Activated CD4-positive, alpha-beta memory T cell treated with anti-CD3 and anti-CD28 coated beads for 36 hours (primary cell): Measurements from ENCODE around the gene TSPAN16. TPM values are rescaled to one million over a fixed set of nuclear protein-coding genes. Genes with fewer than 3 reads are reported as not detected.

Experiments used
- CTCF ChIA-PET: fragments of 350-600 bp; sonication (Branson Sonifier 250); formaldehyde crosslinking; loops from one replicate; lab custom pipeline; 2021; ENCODE audit warnings: antibody characterized with exemption, inconsistent platforms; lab: Charles Lee
- POLR2A ChIA-PET: fragments of 350-600 bp; sonication (Branson Sonifier 250); formaldehyde crosslinking; loops from one replicate; lab custom pipeline; 2021; ENCODE audit warnings: antibody characterized with exemption; lab: Charles Lee
- DNase-seq: peaks from one replicate; pipeline ENCODE4 v3.0.0-alpha.2; 2020
- H3K27ac Mint-ChIP-seq: one replicate; pipeline ENCODE4 v1.8.0; 2021; ENCODE audit warnings: mixed read lengths
- H3K27me3 Mint-ChIP-seq: one replicate; pipeline ENCODE4 v1.8.0; 2021; ENCODE audit warnings: mixed read lengths
- H3K36me3 Mint-ChIP-seq: one replicate; pipeline ENCODE4 v1.8.0; 2021; ENCODE audit warnings: mixed read lengths
- H3K4me1 Mint-ChIP-seq: one replicate; pipeline ENCODE4 v1.8.0; 2021; ENCODE audit warnings: low read depth, mixed read lengths
- H3K4me3 Mint-ChIP-seq: one replicate; pipeline ENCODE4 v1.8.0; 2021; ENCODE audit warnings: mild to moderate bottlenecking, mixed read lengths
- H3K9me3 Mint-ChIP-seq: one replicate; pipeline ENCODE4 v1.8.0; 2021; ENCODE audit warnings: mixed read lengths
- intact Hi-C: fragments of 100-400 bp; cut with micrococcal nuclease; formaldehyde crosslinking; loops from one replicate; pipeline ENCODE4 v1.15.1; 2023
- total RNA-seq, 2 experiments: library from RNA; stranded (reverse); gene quantifications; one replicate each; pipeline ENCODE4 v1.2.3, GENCODE V29; 2021

TSPAN16 gene
- total RNA-seq, 2 experiments from 2014 or later = not detected

- CTCF ChIA-PET = no interaction called here
- Mint-ChIP-seq H3K4me3 (peak overlapping the region; percentile 26), H3K27me3 (peaks cover 34% of the 10 kb centered on the region), H3K27ac (no peak overlapping the region), H3K4me1 (no peaks in the 10 kb centered on the region), H3K9me3 (no peaks in the 10 kb centered on the region), H3K36me3 (no peaks in the 10 kb centered on the region)
- DNase-seq = no peak
- POLR2A ChIA-PET = interaction anchor here (0.5 kb wide), 1 partner anchor 141 kb away, joined by 3 read pairs; no protein-coding TSS in a partner anchor
- intact Hi-C loops = loop anchor here (10.0 kb wide), 1 partner anchor 53 kb away; no protein-coding TSS in a partner anchor
Observed at GRCh38 chr19:11261431-11261970, 34.5 kb upstream of the TSPAN16 start.

DNA sequence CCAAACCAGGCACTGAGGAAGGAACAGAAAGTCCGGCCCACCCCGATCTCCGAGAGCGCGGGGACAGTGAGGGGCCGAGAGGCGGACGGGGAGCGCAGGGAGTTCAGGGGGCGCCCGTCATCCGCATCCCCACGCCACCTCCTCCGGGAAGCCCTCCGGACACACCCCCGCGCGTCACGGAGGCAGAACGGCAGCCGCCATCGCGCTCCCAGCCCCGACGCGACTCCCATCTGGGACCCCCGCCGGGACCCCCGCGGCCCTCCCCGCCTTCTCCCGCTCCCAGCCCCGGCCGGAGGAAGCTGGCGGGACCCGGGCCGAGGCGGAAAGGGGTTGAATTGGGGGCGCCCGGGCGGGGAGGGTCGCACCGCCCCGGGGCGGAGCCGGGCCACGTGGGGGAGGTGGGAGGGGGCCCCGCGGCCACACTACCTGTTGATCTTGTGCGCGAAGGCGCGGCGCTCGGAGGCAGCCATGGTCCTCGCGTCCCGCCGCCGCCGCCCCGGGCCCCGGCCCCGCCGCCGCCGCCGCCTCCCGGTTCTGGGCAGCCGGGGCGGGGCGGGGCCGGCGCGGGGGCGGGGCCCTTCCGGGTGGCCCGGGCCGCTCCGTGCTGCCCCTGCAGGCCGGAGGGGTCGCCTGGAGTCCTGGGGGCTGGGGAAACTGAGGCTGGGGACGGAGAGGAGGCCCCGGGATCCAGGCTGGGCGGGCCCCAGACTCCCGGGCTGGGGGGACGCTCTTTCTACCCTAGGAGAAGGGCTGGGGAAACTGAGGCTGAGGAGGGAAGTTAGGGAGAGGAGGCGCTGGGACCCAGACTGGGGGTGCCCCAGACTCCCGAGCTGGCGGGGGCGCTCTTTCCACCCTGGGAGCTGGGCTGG, 33.8 kb upstream of the TSPAN16 start, which contains the start of gene DOCK6:
Gene DOCK6, minus strand, starts transcription at position 554 of the 869 bp plus-strand sequence. Its CDS starts 84 bp downstream, at position 470.
- peak; percentile 32 for DNase-seq

DNA sequence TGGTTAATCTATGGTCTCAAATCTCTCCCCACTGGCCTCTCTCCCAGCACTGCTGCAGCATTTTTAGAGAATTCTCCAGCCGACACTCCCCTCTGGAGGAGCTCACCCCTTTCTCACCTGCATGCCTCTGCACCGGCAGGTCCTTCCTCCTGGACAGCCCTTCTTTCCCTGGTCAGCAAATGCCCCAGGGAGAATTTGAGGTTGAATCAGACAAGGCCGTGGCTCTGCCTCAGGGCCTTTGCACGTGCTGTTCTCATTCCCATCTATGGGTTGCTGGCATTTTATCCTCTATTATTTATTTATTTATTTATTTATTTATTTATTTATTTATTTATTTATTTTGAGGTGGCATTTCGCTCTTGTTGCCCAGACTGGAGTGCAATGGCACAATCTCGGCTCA, 32.2 kb upstream of the TSPAN16 start:
- POLR2A ChIA-PET = no interaction called here
- H3K9me3 Mint-ChIP-seq = no peaks in the 10 kb centered on the region
- no peak overlapping the region for H3K27ac Mint-ChIP-seq
- H3K27me3 Mint-ChIP-seq = peaks cover 51% of the 10 kb centered on the region
- DNase-seq = no peak
- intact Hi-C loops = loop anchor here (10.0 kb wide), 1 partner anchor 51 kb away; no protein-coding TSS in a partner anchor
- H3K4me1 Mint-ChIP-seq = no peaks in the 10 kb centered on the region
- H3K36me3 Mint-ChIP-seq = no peaks in the 10 kb centered on the region
- CTCF ChIA-PET = no interaction called here
- no peak overlapping the region for H3K4me3 Mint-ChIP-seq

More for the DNA sequence above, 33.8 kb upstream of the TSPAN16 start, which contains the start of gene DOCK6:
- peak within 1 kb of the TSS; percentile 67 for H3K4me3 Mint-ChIP-seq
- no peaks in the 10 kb centered on the region for H3K4me1 Mint-ChIP-seq
- H3K27me3 Mint-ChIP-seq = peaks cover 40% of the 10 kb centered on the region
- intact Hi-C loops = loop anchor here (10.0 kb wide), 1 partner anchor 53 kb away; no protein-coding TSS in a partner anchor
- no peak within 1 kb of the TSS for H3K27ac Mint-ChIP-seq
- ChIA-PET CTCF (no interaction called here), POLR2A (interaction anchor here (0.5 to 0.6 kb wide), 2 partner anchors 31 to 140 kb away, joined by 3 read pairs; no protein-coding TSS in a partner anchor)
- no peaks in the 10 kb centered on the region for H3K36me3 Mint-ChIP-seq
- H3K9me3 Mint-ChIP-seq = no peaks in the 10 kb centered on the region

- no peak for DNase-seq
- H3K4me1 Mint-ChIP-seq = no peaks in the 10 kb centered on the region
- POLR2A ChIA-PET = no interaction called here
- no peaks in the 10 kb centered on the region for H3K36me3 Mint-ChIP-seq
- H3K9me3 Mint-ChIP-seq = no peaks in the 10 kb centered on the region
- CTCF ChIA-PET = no interaction called here
- H3K27ac Mint-ChIP-seq = no peak overlapping the region
- no peak overlapping the region for H3K4me3 Mint-ChIP-seq
- peaks cover 56% of the 10 kb centered on the region for H3K27me3 Mint-ChIP-seq
- intact Hi-C loops = loop anchor here (10.0 kb wide), 1 partner anchor 50 kb away; no protein-coding TSS in a partner anchor
Observed at GRCh38 chr19:11264452-11265176, 31.3 kb upstream of the TSPAN16 start.

DNA sequence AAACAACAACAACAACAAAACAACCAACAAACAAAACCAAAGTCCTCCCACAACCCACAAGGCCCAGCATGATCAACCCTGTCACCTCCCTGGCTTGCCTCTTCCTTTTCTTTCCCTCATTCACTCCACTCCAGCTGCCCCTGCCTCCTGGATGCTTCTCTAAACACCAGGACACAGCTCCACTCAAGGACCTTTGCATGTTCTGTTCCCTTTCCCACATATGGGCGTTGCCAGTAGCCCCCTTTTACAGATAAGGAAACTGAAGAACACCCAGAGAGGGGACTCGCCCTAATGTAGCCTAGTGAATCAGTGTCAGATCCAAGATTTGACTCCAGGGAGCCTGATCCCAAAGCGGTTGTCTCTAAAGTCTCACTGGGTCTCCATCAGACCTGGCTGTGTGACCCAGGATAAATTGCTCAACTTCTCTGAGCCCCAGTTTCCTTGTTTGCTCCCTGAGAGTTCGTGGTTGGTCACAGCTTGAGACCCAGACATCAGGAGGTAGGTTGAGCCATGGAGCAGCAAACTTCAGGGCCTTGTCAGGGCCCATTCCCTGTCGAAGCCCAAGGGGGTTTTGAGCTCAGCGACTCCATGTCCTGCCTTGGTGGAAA, 30.7 kb upstream of the TSPAN16 start:
- Mint-ChIP-seq H3K27me3 (peaks cover 56% of the 10 kb centered on the region), H3K9me3 (no peaks in the 10 kb centered on the region), H3K36me3 (no peaks in the 10 kb centered on the region), H3K27ac (no peak overlapping the region), H3K4me3 (no peak overlapping the region), H3K4me1 (no peaks in the 10 kb centered on the region)
- ChIA-PET CTCF (interaction anchor here (3.0 kb wide), 1 partner anchor 22 kb away, joined by 9 read pairs; no protein-coding TSS in a partner anchor), POLR2A (no interaction called here)
- intact Hi-C loops = loop anchor here (10.0 kb wide), 1 partner anchor 50 kb away; no protein-coding TSS in a partner anchor
- DNase-seq = no peak

GRCh38 chr19:11265785-11266236, 30.1 kb upstream of the TSPAN16 start:
- H3K27me3 Mint-ChIP-seq = peaks cover 55% of the 10 kb centered on the region
- intact Hi-C loops = loop anchor here (10.0 kb wide), 1 partner anchor 49 kb away; no protein-coding TSS in a partner anchor
- CTCF ChIA-PET = interaction anchor here (3.0 kb wide), 1 partner anchor 22 kb away, joined by 9 read pairs; no protein-coding TSS in a partner anchor
- POLR2A ChIA-PET = no interaction called here
- no peaks in the 10 kb centered on the region for H3K4me1 Mint-ChIP-seq
- H3K27ac Mint-ChIP-seq = no peak overlapping the region
- H3K36me3 Mint-ChIP-seq = no peaks in the 10 kb centered on the region
- DNase-seq = no peak
- H3K4me3 Mint-ChIP-seq = no peak overlapping the region
- no peaks in the 10 kb centered on the region for H3K9me3 Mint-ChIP-seq

DNA sequence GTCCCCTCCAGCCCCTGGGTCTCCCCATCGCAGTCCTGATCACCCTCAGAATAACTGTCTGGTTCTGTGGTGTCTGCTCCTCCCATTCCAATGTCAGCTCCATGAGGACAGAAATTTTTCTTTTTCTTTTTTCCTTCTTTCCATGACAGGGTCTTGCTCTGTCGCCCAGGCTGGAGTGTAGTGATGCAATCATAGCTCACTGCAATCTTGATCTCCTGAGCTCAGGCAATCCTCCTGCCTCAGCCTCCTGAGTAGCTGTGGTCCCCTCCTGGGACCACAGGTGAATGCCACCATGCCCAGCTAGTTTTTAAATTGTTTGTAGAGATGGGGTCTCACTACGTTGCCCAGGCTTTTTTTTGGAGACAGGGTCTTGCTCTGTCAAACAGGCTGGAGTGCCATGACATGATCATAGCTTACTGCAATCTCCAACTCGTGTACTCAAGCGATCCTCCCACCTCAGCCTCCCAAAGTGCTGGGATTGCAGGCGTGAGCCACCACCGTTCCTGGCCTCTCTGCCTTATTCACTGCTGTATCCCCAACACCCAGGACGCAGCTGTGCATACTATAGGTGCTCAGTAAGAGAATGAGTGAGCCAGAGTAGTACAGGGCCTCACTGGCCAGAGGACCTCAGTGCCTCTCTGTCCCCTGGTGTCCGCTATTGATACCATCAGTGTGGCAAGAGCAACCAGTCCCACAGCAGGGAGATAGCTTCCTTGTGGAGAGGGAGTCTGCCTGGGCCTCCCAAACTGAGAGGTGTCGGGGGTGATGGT, 28.5 kb upstream of the TSPAN16 start:
- ChIA-PET CTCF (interaction anchor here (1.0 to 3.0 kb wide), 2 partner anchors 21 to 24 kb away, joined by 3 to 9 read pairs; no protein-coding TSS in a partner anchor), POLR2A (interaction anchor here (0.6 kb wide), 1 partner anchor 137 kb away, joined by 7 read pairs; no protein-coding TSS in a partner anchor)
- no peaks in the 10 kb centered on the region for H3K4me1 Mint-ChIP-seq
- intact Hi-C loops = loop anchor here (10.0 kb wide), 1 partner anchor 47 kb away; no protein-coding TSS in a partner anchor
- DNase-seq = no peak
- H3K9me3 Mint-ChIP-seq = no peaks in the 10 kb centered on the region
- H3K27me3 Mint-ChIP-seq = peaks cover 44% of the 10 kb centered on the region
- no peak overlapping the region for H3K27ac Mint-ChIP-seq
- H3K36me3 Mint-ChIP-seq = no peaks in the 10 kb centered on the region
- no peak overlapping the region for H3K4me3 Mint-ChIP-seq

DNA sequence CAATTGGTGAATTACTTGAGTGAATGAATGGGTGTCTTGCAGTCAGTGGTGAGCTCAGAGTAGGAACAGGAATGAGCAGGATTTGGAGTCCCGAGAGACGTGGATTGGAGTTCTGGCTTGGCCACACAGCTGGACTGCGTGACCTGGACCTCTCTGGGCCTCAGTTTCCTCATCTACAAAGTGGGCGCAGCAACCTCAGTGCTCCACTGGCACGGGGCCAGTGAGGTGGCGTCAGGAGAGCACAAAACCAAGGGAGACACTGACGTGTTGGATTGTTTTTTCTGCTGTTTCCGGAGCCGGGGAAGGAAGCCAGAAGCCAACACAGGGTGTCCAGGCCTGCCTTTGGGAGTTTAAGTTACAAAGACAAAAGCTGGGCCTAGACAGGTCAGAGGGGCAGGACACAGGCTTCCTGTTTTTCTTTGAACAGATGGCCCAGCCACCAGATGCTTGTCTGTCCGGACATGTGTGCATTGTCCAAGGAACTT, 27.1 kb upstream of the TSPAN16 start:
- H3K27me3 Mint-ChIP-seq = peaks cover 37% of the 10 kb centered on the region
- CTCF ChIA-PET = interaction anchor here (0.6 kb wide), 2 partner anchors 307 to 1056 kb away, joined by 3 read pairs; no protein-coding TSS in a partner anchor

DNA sequence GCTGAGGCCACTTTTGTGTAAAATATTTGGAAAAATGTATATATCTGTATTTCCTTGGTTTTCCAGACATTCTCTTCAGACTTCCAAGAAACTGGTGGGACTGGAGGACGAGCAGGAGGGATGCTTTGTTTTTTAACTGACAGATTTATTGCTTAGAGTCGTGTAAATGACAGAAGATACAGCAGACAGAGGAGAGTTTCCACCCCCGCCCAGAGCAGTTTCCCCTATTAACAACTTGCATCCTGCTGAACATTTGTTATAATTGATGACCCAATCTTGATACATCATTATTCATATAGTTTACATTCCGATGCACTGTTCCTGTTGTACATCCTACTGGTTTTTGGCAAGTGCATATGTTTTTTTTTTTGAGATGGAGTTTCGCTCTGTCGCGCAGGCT, 26.6 kb upstream of the TSPAN16 start:
- Mint-ChIP-seq H3K4me1 (no peaks in the 10 kb centered on the region), H3K4me3 (no peak overlapping the region), H3K27me3 (peaks cover 37% of the 10 kb centered on the region), H3K27ac (no peak overlapping the region), H3K36me3 (peaks cover 1% of the 10 kb centered on the region), H3K9me3 (no peaks in the 10 kb centered on the region)
- ChIA-PET CTCF (interaction anchor here (0.6 kb wide), 2 partner anchors 307 to 1055 kb away, joined by 3 read pairs; no protein-coding TSS in a partner anchor), POLR2A (no interaction called here)
- no peak for DNase-seq
- intact Hi-C loops = loop anchor here (10.0 kb wide), 1 partner anchor 45 kb away; no protein-coding TSS in a partner anchor

More for the DNA sequence above, 27.1 kb upstream of the TSPAN16 start:
- no peak overlapping the region for H3K4me3 Mint-ChIP-seq
- H3K9me3 Mint-ChIP-seq = no peaks in the 10 kb centered on the region
- intact Hi-C loops = loop anchor here (10.0 kb wide), 1 partner anchor 46 kb away; no protein-coding TSS in a partner anchor
- H3K4me1 Mint-ChIP-seq = no peaks in the 10 kb centered on the region
- POLR2A ChIA-PET = no interaction called here
- peaks cover 1% of the 10 kb centered on the region for H3K36me3 Mint-ChIP-seq
- no peak overlapping the region for H3K27ac Mint-ChIP-seq
- DNase-seq = no peak

DNA sequence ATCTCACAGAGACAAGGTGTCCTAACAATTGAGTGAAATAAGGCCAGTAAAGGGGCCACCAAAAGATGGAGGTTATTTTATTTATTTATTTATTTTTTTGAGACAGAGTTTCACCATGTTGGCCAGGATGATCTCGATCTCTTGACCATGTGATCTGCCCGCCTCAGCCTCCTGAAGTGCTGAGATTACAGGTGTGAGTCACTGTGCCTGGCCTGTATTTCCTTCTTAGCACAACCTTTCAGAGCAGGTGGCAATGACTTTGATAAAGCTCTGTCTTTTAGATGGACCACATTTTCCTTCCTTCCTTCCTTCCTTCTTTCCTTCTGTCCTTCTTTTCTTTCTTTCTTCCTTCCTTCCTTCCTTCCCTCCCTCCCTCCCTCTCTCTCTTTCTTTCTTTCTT, 22.7 kb upstream of the TSPAN16 start:
- Mint-ChIP-seq H3K4me3 (no peak overlapping the region), H3K27ac (no peak overlapping the region), H3K9me3 (no peaks in the 10 kb centered on the region), H3K27me3 (peaks cover 33% of the 10 kb centered on the region), H3K36me3 (peaks cover 1% of the 10 kb centered on the region), H3K4me1 (no peaks in the 10 kb centered on the region)
- ChIA-PET CTCF (interaction anchor here (0.6 kb wide), 1 partner anchor 28 kb away, joined by 5 read pairs; no protein-coding TSS in a partner anchor), POLR2A (no interaction called here)
- intact Hi-C loops = no loop called here
- no peak for DNase-seq
